HK-2 (cell line): Measurements from ENCODE around the gene NRXN3.

Experiments used
- DNase-seq: peaks from one replicate; pipeline ENCODE4 v3.0.0-alpha.2; 2018; ENCODE audit not compliant: unreplicated experiment

The NRXN3 gene

GRCh38 chr14:78576437-78577166, 406.4 kb downstream of the NRXN3 start:
- DNase-seq: no peak

GRCh38 chr14:78581229-78581628, 411.1 kb downstream of the NRXN3 start:
- no peak for DNase-seq

- no peak for DNase-seq
Observed at GRCh38 chr14:78586681-78587080, 416.5 kb downstream of the NRXN3 start.

- no peak for DNase-seq
Observed at GRCh38 chr14:78588906-78589305, 418.7 kb downstream of the NRXN3 start.

- no peak for DNase-seq
Observed at GRCh38 chr14:78592616-78593219, 422.5 kb downstream of the NRXN3 start.

- no peak for DNase-seq
Observed at GRCh38 chr14:78593949-78594348, 423.8 kb downstream of the NRXN3 start.

GRCh38 chr14:78595797-78596196, 425.6 kb downstream of the NRXN3 start:
- DNase-seq: no peak

- DNase-seq: peak; percentile 44
Observed at GRCh38 chr14:78598046-78598920, 428.1 kb downstream of the NRXN3 start.

GRCh38 chr14:78605025-78605762, 435.0 kb downstream of the NRXN3 start:
- no peak for DNase-seq

GRCh38 chr14:78605897-78606500, 435.8 kb downstream of the NRXN3 start:
- no peak for DNase-seq

GRCh38 chr14:78608998-78609787, 439.0 kb downstream of the NRXN3 start:
- no peak for DNase-seq

- no peak for DNase-seq
Observed at GRCh38 chr14:78610994-78611393, 440.8 kb downstream of the NRXN3 start.

GRCh38 chr14:78611796-78612571, 441.8 kb downstream of the NRXN3 start:
- DNase-seq: no peak

- no peak for DNase-seq
Observed at GRCh38 chr14:78612666-78613065, 442.5 kb downstream of the NRXN3 start.

GRCh38 chr14:78614593-78614992, 444.4 kb downstream of the NRXN3 start:
- DNase-seq: no peak

GRCh38 chr14:78617735-78618134, 447.6 kb downstream of the NRXN3 start:
- no peak for DNase-seq

GRCh38 chr14:78618368-78618767, 448.2 kb downstream of the NRXN3 start:
- no peak for DNase-seq

GRCh38 chr14:78627114-78627513, 456.9 kb downstream of the NRXN3 start:
- no peak for DNase-seq

- DNase-seq: no peak
Observed at GRCh38 chr14:78631551-78631950, 461.4 kb downstream of the NRXN3 start.

GRCh38 chr14:78633752-78634151, 463.6 kb downstream of the NRXN3 start:
- no peak for DNase-seq
